ENCODE measurements around the gene TMCO4. TPM values are rescaled to one million over a fixed set of nuclear protein-coding genes. Genes with fewer than 3 reads are reported as not detected.

TMCO4 gene
- 8.2 and 11.7 TPM in 2 replicates for total RNA-seq

GRCh38 chr1:19799230-19800075 is at the start of gene TMCO4:
Gene TMCO4, minus strand, starts transcription at chr1:19799916. Its CDS starts 19,158 bp downstream, at chr1:19780758.

GRCh38 chr1:19814681-19815503 is 15.2 kb upstream of the TMCO4 start, which contains the start of gene RNF186:
Gene RNF186, minus strand, starts transcription at chr1:19815283. Its CDS starts 182 bp downstream, at chr1:19815101.

GRCh38 chr1:19664453-19665185 is 135.1 kb downstream of the TMCO4 start, which contains the start of gene HTR6:
Gene HTR6, plus strand, starts transcription at chr1:19664875. Its CDS starts 879 bp downstream, at chr1:19665754.

GRCh38 chr1:19643602-19644394 is 155.9 kb downstream of the TMCO4 start, which contains the start of gene NBL1:
Gene NBL1, plus strand, starts transcription at chr1:19644311. Its CDS starts 10,720 bp downstream, at chr1:19655031.

Other genes starting within 250 kb of the TMCO4 start
- 123 and 217 TPM in 2 replicates for gene NBL1, start 155.6 kb downstream of the TMCO4 start, total RNA-seq
- gene HTR6, start 135.0 kb downstream of the TMCO4 start, total RNA-seq = under 0.01 TPM in 1 of 2 replicates, not detected in the other
- 0.12 TPM in 1 of 2 replicates, not detected in the other for gene RNF186, start 15.4 kb upstream of the TMCO4 start, total RNA-seq
- gene OTUD3, start 82.5 kb upstream of the TMCO4 start, total RNA-seq = 6.2 and 8.7 TPM in 2 replicates
- gene PLA2G2E, start 123.7 kb upstream of the TMCO4 start, total RNA-seq = not detected in 2 replicates
- gene PLA2G2A, start 179.7 kb upstream of the TMCO4 start, total RNA-seq = not detected in 2 replicates

Data from uterine smooth muscle cell (primary cell).